Muscle layer of colon (tissue), 2 donors: ENCODE data around the gene CCDC88A.
A peak's percentile ranks its signal among the peaks of the same experiment; 100 is the strongest.

Experiments used
- H3K27ac ChIP-seq: one replicate; pipeline ENCODE4 v1.7.0; 2013; ENCODE audit warnings: low read depth, mild to moderate bottlenecking, low read length, moderate library complexity
- H3K27me3 ChIP-seq, 2 donors: one replicate each; pipeline ENCODE4 v1.7.0; 2013; ENCODE audit warnings: low read length in 2 of 2, mild to moderate bottlenecking in 2 of 2; ENCODE audit not compliant: insufficient read depth in 2 of 2, control insufficient read depth in 1 of 2
- H3K36me3 ChIP-seq: one replicate; pipeline ENCODE4 v1.7.0; 2013; ENCODE audit warnings: mild to moderate bottlenecking, low read length; ENCODE audit not compliant: insufficient read depth
- H3K4me1 ChIP-seq: one replicate; pipeline ENCODE4 v1.7.0; 2013; ENCODE audit warnings: mild to moderate bottlenecking, low read length; ENCODE audit not compliant: insufficient read depth
- H3K4me3 ChIP-seq, 2 donors: one replicate each; pipeline ENCODE4 v1.7.0; 2013; ENCODE audit warnings: low read length in 2 of 2, low read depth in 1 of 2, mild to moderate bottlenecking in 1 of 2, moderate library complexity in 1 of 2
- H3K9ac ChIP-seq: one replicate; pipeline ENCODE4 v1.7.0; 2013; ENCODE audit warnings: low read length
- H3K9me3 ChIP-seq: one replicate; pipeline ENCODE4 v1.7.0; 2013; ENCODE audit warnings: mild to moderate bottlenecking, low read length
- donor health status: abdominal sarcoma.
- donor health status: Adenocarcinoma of cecum.

Gene CCDC88A

GRCh38 chr2:55334728-55335127 is 84.9 kb downstream of the CCDC88A start:
- no peaks in the 10 kb centered on the region for H3K4me1 ChIP-seq
- no peak overlapping the region for H3K9ac ChIP-seq
- H3K36me3 ChIP-seq = peaks cover 9% of the 10 kb centered on the region
- H3K27ac ChIP-seq = no peak overlapping the region
- no peaks in the 10 kb centered on the region for H3K9me3 ChIP-seq
- no peaks in the 10 kb centered on the region for H3K27me3 ChIP-seq
- H3K4me3 ChIP-seq = no peak overlapping the region

GRCh38 chr2:55330541-55331297 is 88.9 kb downstream of the CCDC88A start:
- Histone ChIP-seq H3K4me3 (no peak overlapping the region), H3K36me3 (peaks cover 9% of the 10 kb centered on the region), H3K9me3 (no peaks in the 10 kb centered on the region), H3K4me1 (no peaks in the 10 kb centered on the region), H3K9ac (no peak overlapping the region), H3K27me3 (no peaks in the 10 kb centered on the region), H3K27ac (no peak overlapping the region)

GRCh38 chr2:55327470-55328230 is 92.0 kb downstream of the CCDC88A start:
- H3K27ac ChIP-seq = no peak overlapping the region

GRCh38 chr2:55314985-55315384 is 104.7 kb downstream of the CCDC88A start:
- H3K9ac ChIP-seq = no peak overlapping the region
- no peaks in the 10 kb centered on the region for H3K9me3 ChIP-seq
- H3K27ac ChIP-seq = no peak overlapping the region
- peaks cover 25% of the 10 kb centered on the region for H3K36me3 ChIP-seq
- H3K4me1 ChIP-seq = no peaks in the 10 kb centered on the region
- no peaks in the 10 kb centered on the region for H3K27me3 ChIP-seq
- H3K4me3 ChIP-seq = no peak overlapping the region

More at GRCh38 chr2:55327470-55328230, 92.0 kb downstream of the CCDC88A start:
- Histone ChIP-seq H3K27me3 (no peaks in the 10 kb centered on the region), H3K4me3 (no peak overlapping the region), H3K36me3 (peaks cover 5% of the 10 kb centered on the region), H3K9ac (no peak overlapping the region), H3K4me1 (no peaks in the 10 kb centered on the region), H3K9me3 (no peaks in the 10 kb centered on the region)

GRCh38 chr2:55311444-55311870 is 108.2 kb downstream of the CCDC88A start:
- H3K9me3 ChIP-seq = no peaks in the 10 kb centered on the region
- no peaks in the 10 kb centered on the region for H3K4me1 ChIP-seq
- H3K27ac ChIP-seq = no peak overlapping the region
- no peaks in the 10 kb centered on the region for H3K27me3 ChIP-seq
- H3K4me3 ChIP-seq = no peak overlapping the region
- no peak overlapping the region for H3K9ac ChIP-seq
- H3K36me3 ChIP-seq = peaks cover 25% of the 10 kb centered on the region

- Histone ChIP-seq H3K27me3 (no peaks in the 10 kb centered on the region), H3K4me3 (no peak overlapping the region), H3K27ac (no peak overlapping the region), H3K4me1 (no peaks in the 10 kb centered on the region), H3K9ac (no peak overlapping the region), H3K9me3 (no peaks in the 10 kb centered on the region), H3K36me3 (peaks cover 12% of the 10 kb centered on the region)
These were observed 110.2 kb downstream of the CCDC88A start for GRCh38 chr2:55309446-55309845.

GRCh38 chr2:55302241-55302640 is 117.4 kb downstream of the CCDC88A start:
- Histone ChIP-seq H3K36me3 (no peaks in the 10 kb centered on the region), H3K27ac (no peak overlapping the region)

GRCh38 chr2:55301277-55301676 is 118.4 kb downstream of the CCDC88A start:
- H3K27ac ChIP-seq = no peak overlapping the region
- no peaks in the 10 kb centered on the region for H3K36me3 ChIP-seq
- H3K4me1 ChIP-seq = no peaks in the 10 kb centered on the region
- H3K9ac ChIP-seq = no peak overlapping the region
- H3K4me3 ChIP-seq = no peak overlapping the region
- no peaks in the 10 kb centered on the region for H3K27me3 ChIP-seq
- H3K9me3 ChIP-seq = no peaks in the 10 kb centered on the region

More at GRCh38 chr2:55302241-55302640, 117.4 kb downstream of the CCDC88A start:
- Histone ChIP-seq H3K27me3 (no peaks in the 10 kb centered on the region), H3K9ac (no peak overlapping the region), H3K9me3 (no peaks in the 10 kb centered on the region), H3K4me3 (no peak overlapping the region), H3K4me1 (no peaks in the 10 kb centered on the region)

GRCh38 chr2:55296393-55296792 is 123.3 kb downstream of the CCDC88A start:
- Histone ChIP-seq H3K27me3 (no peaks in the 10 kb centered on the region), H3K9me3 (no peaks in the 10 kb centered on the region), H3K27ac (no peak overlapping the region), H3K36me3 (peaks cover 7% of the 10 kb centered on the region), H3K4me3 (no peak overlapping the region), H3K4me1 (no peaks in the 10 kb centered on the region), H3K9ac (no peak overlapping the region)

GRCh38 chr2:55283083-55283482 is 136.6 kb downstream of the CCDC88A start:
- H3K4me1 ChIP-seq = peaks cover 10% of the 10 kb centered on the region
- H3K4me3 ChIP-seq = peak overlapping the region in 1 of 2 donors; percentile 82
- H3K27ac ChIP-seq = no peak overlapping the region

GRCh38 chr2:55282110-55282917 is 137.3 kb downstream of the CCDC88A start:
- Histone ChIP-seq H3K27me3 (no peaks in the 10 kb centered on the region), H3K27ac (peak overlapping the region; percentile 89), H3K4me1 (peaks cover 10% of the 10 kb centered on the region), H3K36me3 (no peaks in the 10 kb centered on the region), H3K9me3 (no peaks in the 10 kb centered on the region), H3K9ac (peak overlapping the region; percentile 71), H3K4me3 (peak overlapping the region; percentile 70 to 82)

More at GRCh38 chr2:55283083-55283482, 136.6 kb downstream of the CCDC88A start:
- Histone ChIP-seq H3K9ac (no peak overlapping the region), H3K27me3 (no peaks in the 10 kb centered on the region), H3K9me3 (no peaks in the 10 kb centered on the region), H3K36me3 (no peaks in the 10 kb centered on the region)
